ENCODE data around the gene TMEM106C.

TMEM106C gene

GRCh38 chr12:47963340-47964040 lies at the start of gene TMEM106C:
TMEM106C (plus strand) TSS chr12:47963596; CDS start chr12:47964237, 641 bp downstream.
- DNase-seq = peak; percentile 16 to 92 (median 79)

GRCh38 chr12:47920913-47921312 lies 42.5 kb upstream of the TMEM106C start:
- DNase-seq = no peak

GRCh38 chr12:47921907-47922306 lies 41.5 kb upstream of the TMEM106C start:
- no peak for DNase-seq

GRCh38 chr12:47927346-47927745 lies 36.0 kb upstream of the TMEM106C start:
- no peak for DNase-seq

- no peak for DNase-seq
Measured at GRCh38 chr12:47930634-47931033, 32.8 kb upstream of the TMEM106C start.

- DNase-seq = no peak
Measured at GRCh38 chr12:47931187-47931586, 32.2 kb upstream of the TMEM106C start.

GRCh38 chr12:47935184-47935583 lies 28.2 kb upstream of the TMEM106C start:
- peak in 5 of 51 donors; percentile 4 to 25 (median 7) for DNase-seq

GRCh38 chr12:47938093-47938492 lies 25.3 kb upstream of the TMEM106C start:
- DNase-seq = no peak

GRCh38 chr12:47938594-47938993 lies 24.8 kb upstream of the TMEM106C start:
- DNase-seq = no peak

- no peak for DNase-seq
Measured at GRCh38 chr12:47939009-47939601, 24.3 kb upstream of the TMEM106C start.

- no peak for DNase-seq
Measured at GRCh38 chr12:47940773-47941474, 22.5 kb upstream of the TMEM106C start.

GRCh38 chr12:47941475-47941780 lies 22.0 kb upstream of the TMEM106C start:
- no peak for DNase-seq

GRCh38 chr12:47941871-47942613 lies 21.4 kb upstream of the TMEM106C start:
- DNase-seq = no peak

GRCh38 chr12:47942614-47943225 lies 20.7 kb upstream of the TMEM106C start:
- DNase-seq = no peak

- DNase-seq = no peak
Measured at GRCh38 chr12:47943623-47944340, 19.6 kb upstream of the TMEM106C start.

- DNase-seq = no peak
Measured at GRCh38 chr12:47944685-47945340, 18.6 kb upstream of the TMEM106C start.

- no peak for DNase-seq
Measured at GRCh38 chr12:47945341-47945728, 18.1 kb upstream of the TMEM106C start.

- DNase-seq = no peak
Measured at GRCh38 chr12:47946413-47947323, 16.7 kb upstream of the TMEM106C start.

GRCh38 chr12:47947341-47947740 lies 16.1 kb upstream of the TMEM106C start:
- no peak for DNase-seq

Measured in hypothalamus (tissue), 51 donors.